Esophagus muscularis mucosa (tissue), 4 donors: Measurements from ENCODE around the gene TACC2.

ENCODE experiments used
- EP300 ChIP-seq: sonication (generic); formaldehyde crosslinking; IDR thresholded peaks from one replicate; pipeline ENCODE4 v1.6.1; 2017; ENCODE audit warnings: antibody characterized with exemption
- POLR2A ChIP-seq: fragments of 450-650 bp; IDR thresholded peaks from one replicate; pipeline ENCODE4 v1.6.1; 2017; ENCODE audit warnings: antibody characterized with exemption, moderate library complexity, mild to moderate bottlenecking, low read depth
- TF ChIP-seq, protein P1 (sequence below), 3 experiments: fragments of 200-600 bp in 2 of 3; fragments of 450-650 bp in 1 of 3; sonication (generic) in 2 of 3; IDR thresholded peaks; one replicate each; pipeline ENCODE4 v1.5.1; 2017 to 2019; ENCODE audit warnings: antibody characterized with exemption in 3 of 3, mild to moderate bottlenecking in 2 of 3, moderate library complexity in 1 of 3

DNA sequence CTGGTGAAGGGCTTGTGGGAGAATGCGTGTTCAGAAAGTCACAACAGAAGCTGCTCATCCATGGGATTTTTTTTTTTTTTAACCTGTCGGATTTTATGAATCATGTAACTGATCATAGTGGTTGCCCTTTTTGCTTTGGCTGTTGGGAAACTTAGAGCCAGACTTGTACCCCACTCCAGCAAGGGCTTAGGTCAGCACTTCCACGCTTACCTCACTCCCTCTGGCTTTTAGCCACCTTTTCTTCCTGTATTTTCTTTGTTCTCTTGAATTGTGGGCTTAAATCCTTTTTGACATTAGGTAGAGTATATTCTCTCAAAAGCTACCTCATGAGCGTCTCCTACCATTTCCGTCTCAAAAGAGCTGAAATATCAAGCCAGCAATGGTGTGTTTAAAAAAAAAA lies 168.5 kb downstream of the TACC2 start:
- TF ChIP-seq EP300 (no peak), POLR2A (no peak)
- TF ChIP-seq, protein P1, sequence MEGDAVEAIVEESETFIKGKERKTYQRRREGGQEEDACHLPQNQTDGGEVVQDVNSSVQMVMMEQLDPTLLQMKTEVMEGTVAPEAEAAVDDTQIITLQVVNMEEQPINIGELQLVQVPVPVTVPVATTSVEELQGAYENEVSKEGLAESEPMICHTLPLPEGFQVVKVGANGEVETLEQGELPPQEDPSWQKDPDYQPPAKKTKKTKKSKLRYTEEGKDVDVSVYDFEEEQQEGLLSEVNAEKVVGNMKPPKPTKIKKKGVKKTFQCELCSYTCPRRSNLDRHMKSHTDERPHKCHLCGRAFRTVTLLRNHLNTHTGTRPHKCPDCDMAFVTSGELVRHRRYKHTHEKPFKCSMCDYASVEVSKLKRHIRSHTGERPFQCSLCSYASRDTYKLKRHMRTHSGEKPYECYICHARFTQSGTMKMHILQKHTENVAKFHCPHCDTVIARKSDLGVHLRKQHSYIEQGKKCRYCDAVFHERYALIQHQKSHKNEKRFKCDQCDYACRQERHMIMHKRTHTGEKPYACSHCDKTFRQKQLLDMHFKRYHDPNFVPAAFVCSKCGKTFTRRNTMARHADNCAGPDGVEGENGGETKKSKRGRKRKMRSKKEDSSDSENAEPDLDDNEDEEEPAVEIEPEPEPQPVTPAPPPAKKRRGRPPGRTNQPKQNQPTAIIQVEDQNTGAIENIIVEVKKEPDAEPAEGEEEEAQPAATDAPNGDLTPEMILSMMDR (IDR thresholded peaks at IDR 0.05), result no peak
